ENCODE measurements around the gene PCDH19.

Gene PCDH19

GRCh38 chrX:100355680-100356079 is 54.4 kb downstream of the PCDH19 start:
- Histone ChIP-seq H3K4me3 (ENCODE audit: low read depth, low read length) (no peak overlapping the region), H3K9me3 (ENCODE audit: control insufficient read depth, low read length) (no peaks in the 10 kb centered on the region), H3K27ac (no peak overlapping the region), H3K9ac (no peak overlapping the region), H3K4me1 (no peaks in the 10 kb centered on the region), H3K36me3 (ENCODE audit: control insufficient read depth, insufficient read depth, low read length) (no peaks in the 10 kb centered on the region), H3K27me3 (ENCODE audit: control insufficient read depth, insufficient read depth, low read length) (no peaks in the 10 kb centered on the region), H3K4me2 (ENCODE audit: low read length) (no peak overlapping the region), H2AFZ (no peak overlapping the region), H3K79me2 (no peaks in the 10 kb centered on the region)
- TF ChIP-seq CTCF (IDR thresholded peaks at IDR 0.05): no peak

DNA sequence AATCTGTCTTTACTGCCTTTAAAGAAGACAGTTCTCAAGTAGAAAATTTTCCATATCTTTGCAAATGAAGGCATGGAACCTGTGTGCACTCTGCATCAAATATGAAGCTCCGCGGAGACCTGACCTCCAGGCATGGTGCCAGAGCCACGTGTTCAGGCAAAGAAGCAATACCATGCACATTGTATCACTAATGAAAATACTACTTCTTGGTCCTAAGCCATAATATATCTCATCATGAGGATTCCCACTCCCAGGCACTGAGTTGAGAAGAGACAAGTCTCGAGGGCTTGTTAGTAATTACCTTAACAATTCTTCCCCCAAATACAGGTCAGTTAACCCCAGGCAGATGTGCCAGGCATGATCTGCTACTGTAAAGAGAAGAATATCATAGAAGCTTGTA is 56.7 kb downstream of the PCDH19 start:
- Histone ChIP-seq H3K79me2 (no peaks in the 10 kb centered on the region), H3K4me3 (ENCODE audit: low read depth, low read length) (no peak overlapping the region), H3K36me3 (ENCODE audit: control insufficient read depth, insufficient read depth, low read length) (no peaks in the 10 kb centered on the region), H3K9me3 (ENCODE audit: control insufficient read depth, low read length) (no peaks in the 10 kb centered on the region), H3K4me2 (ENCODE audit: low read length) (no peak overlapping the region), H3K27me3 (ENCODE audit: control insufficient read depth, insufficient read depth, low read length) (no peaks in the 10 kb centered on the region), H3K9ac (no peak overlapping the region), H2AFZ (no peak overlapping the region), H3K4me1 (no peaks in the 10 kb centered on the region), H3K27ac (no peak overlapping the region)
- no peak for TF ChIP-seq CTCF (IDR thresholded peaks at IDR 0.05)

DNA sequence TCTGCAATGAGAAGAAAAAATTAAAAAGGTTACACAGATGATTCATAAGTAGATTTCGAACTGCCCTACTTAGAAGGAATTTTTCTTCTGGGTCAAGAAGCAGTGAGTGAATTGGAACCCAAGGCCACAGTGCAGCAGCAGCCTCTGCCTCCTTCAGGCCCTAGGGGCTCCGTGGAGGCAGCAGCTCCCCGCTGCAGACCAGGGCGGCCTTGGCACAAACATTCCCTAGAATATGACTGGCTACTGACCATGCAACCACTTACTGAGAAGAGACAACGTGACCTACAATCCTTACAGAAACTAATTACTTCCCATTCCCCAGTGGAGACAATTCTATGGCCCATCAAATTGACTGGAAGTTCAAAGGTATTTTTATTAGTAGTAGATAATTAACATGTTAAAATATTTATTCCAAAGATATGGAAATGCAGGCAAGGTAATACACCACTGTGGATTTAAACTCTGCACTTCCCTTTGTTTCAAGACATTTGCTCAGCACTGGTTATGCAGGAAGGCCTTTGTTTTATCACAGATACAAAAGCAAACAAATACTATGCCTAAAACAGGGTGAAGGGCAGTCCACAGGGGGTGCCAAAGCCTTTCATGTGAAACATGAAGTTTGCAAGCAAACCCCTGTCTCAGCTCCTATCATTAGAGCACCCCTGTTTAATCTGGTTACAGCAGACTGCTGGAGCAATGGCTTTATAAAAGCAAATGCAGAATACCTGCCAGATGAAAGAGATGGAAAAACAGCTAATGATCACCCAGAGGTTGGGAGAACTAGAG is 59.2 kb downstream of the PCDH19 start:
- Histone ChIP-seq H3K4me1 (no peaks in the 10 kb centered on the region), H3K4me2 (ENCODE audit: low read length) (no peak overlapping the region), H2AFZ (no peak overlapping the region), H3K9ac (no peak overlapping the region), H3K27ac (no peak overlapping the region), H3K9me3 (ENCODE audit: control insufficient read depth, low read length) (no peaks in the 10 kb centered on the region), H3K36me3 (ENCODE audit: control insufficient read depth, insufficient read depth, low read length) (no peaks in the 10 kb centered on the region), H3K27me3 (ENCODE audit: control insufficient read depth, insufficient read depth, low read length) (no peaks in the 10 kb centered on the region), H3K4me3 (ENCODE audit: low read depth, low read length) (no peak overlapping the region), H3K79me2 (no peaks in the 10 kb centered on the region)
- TF ChIP-seq CTCF (IDR thresholded peaks at IDR 0.05): no peak

DNA sequence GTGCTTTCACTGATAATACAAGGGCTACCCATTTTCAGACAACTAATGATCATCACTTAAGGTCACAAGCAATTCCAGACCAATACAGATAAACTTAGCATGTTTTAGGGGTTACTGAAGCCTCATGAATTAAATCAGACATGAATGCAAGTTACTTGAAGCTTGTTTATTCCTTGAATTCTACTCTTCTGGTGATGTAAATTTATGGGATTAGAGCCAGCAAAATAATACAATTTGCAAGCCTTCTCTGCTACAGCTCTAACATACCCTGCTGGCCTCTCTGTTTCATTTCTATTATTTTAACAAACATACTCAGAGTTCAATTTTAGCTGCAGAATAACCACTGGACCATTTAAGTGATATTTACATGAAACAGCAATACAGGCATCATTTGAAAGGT is 60.7 kb downstream of the PCDH19 start:
- no peak overlapping the region for H2AFZ ChIP-seq
- H3K27ac ChIP-seq: no peak overlapping the region
- no peaks in the 10 kb centered on the region for H3K4me1 ChIP-seq
- TF ChIP-seq CTCF (IDR thresholded peaks at IDR 0.05): no peak
- no peak overlapping the region for H3K9ac ChIP-seq
- no peaks in the 10 kb centered on the region for H3K9me3 ChIP-seq (ENCODE audit: control insufficient read depth, low read length)
- H3K4me2 ChIP-seq (ENCODE audit: low read length): no peak overlapping the region
- no peaks in the 10 kb centered on the region for H3K79me2 ChIP-seq
- no peak overlapping the region for H3K4me3 ChIP-seq (ENCODE audit: low read depth, low read length)
- H3K36me3 ChIP-seq (ENCODE audit: control insufficient read depth, insufficient read depth, low read length): no peaks in the 10 kb centered on the region
- H3K27me3 ChIP-seq (ENCODE audit: control insufficient read depth, insufficient read depth, low read length): no peaks in the 10 kb centered on the region

- Histone ChIP-seq H2AFZ (no peak overlapping the region), H3K27ac (no peak overlapping the region), H3K9ac (no peak overlapping the region), H3K4me1 (no peaks in the 10 kb centered on the region), H3K4me2 (ENCODE audit: low read length) (no peak overlapping the region), H3K4me3 (ENCODE audit: low read depth, low read length) (no peak overlapping the region), H3K9me3 (ENCODE audit: control insufficient read depth, low read length) (no peaks in the 10 kb centered on the region), H3K27me3 (ENCODE audit: control insufficient read depth, insufficient read depth, low read length) (no peaks in the 10 kb centered on the region), H3K79me2 (no peaks in the 10 kb centered on the region), H3K36me3 (ENCODE audit: control insufficient read depth, insufficient read depth, low read length) (no peaks in the 10 kb centered on the region)
- TF ChIP-seq CTCF (IDR thresholded peaks at IDR 0.05): no peak
Observed at GRCh38 chrX:100341142-100341510, 68.9 kb downstream of the PCDH19 start.
